ENCODE measurements around the gene NEK2.
"Not testable (repeated sequence)": the region's sequence is repeated elsewhere in the genome, so short reads cannot be mapped to it uniquely, and the experiment has no call there.

NEK2 gene

GRCh38 chr1:211632117-211632807 is 43.2 kb downstream of the NEK2 start:
- DNase-seq: no peak

- DNase-seq: no peak
Measured at GRCh38 chr1:211631168-211631567, 44.3 kb downstream of the NEK2 start.

- no peak for DNase-seq
Measured at GRCh38 chr1:211630236-211631081, 45.0 kb downstream of the NEK2 start.

- no peak for DNase-seq
Measured at GRCh38 chr1:211628417-211628816, 47.0 kb downstream of the NEK2 start.

- no peak for DNase-seq
Measured at GRCh38 chr1:211627259-211627658, 48.2 kb downstream of the NEK2 start.

GRCh38 chr1:211625866-211626265 is 49.6 kb downstream of the NEK2 start:
- not testable (repeated sequence) for DNase-seq

- peak; percentile 78 to 81 (median 78) for DNase-seq
Measured at GRCh38 chr1:211625040-211625439, 50.4 kb downstream of the NEK2 start.

- no peak for DNase-seq
Measured at GRCh38 chr1:211623515-211623914, 51.9 kb downstream of the NEK2 start.

GRCh38 chr1:211621447-211622198 is 53.8 kb downstream of the NEK2 start:
- peak in 2 of 3 donors; percentile 37 to 42 for DNase-seq

GRCh38 chr1:211620097-211620496 is 55.3 kb downstream of the NEK2 start:
- DNase-seq: no peak

GRCh38 chr1:211619033-211619996 is 56.1 kb downstream of the NEK2 start:
- no peak for DNase-seq

- no peak for DNase-seq
Measured at GRCh38 chr1:211616965-211617297, 58.5 kb downstream of the NEK2 start.

GRCh38 chr1:211616231-211616964 is 59.0 kb downstream of the NEK2 start:
- no peak for DNase-seq

GRCh38 chr1:211614615-211615014 is 60.8 kb downstream of the NEK2 start:
- no peak for DNase-seq

- DNase-seq: no peak
Measured at GRCh38 chr1:211613951-211614350, 61.5 kb downstream of the NEK2 start.

GRCh38 chr1:211613108-211613947 is 62.1 kb downstream of the NEK2 start:
- peak; percentile 96 to 98 (median 96) for DNase-seq

GRCh38 chr1:211612786-211613107 is 62.7 kb downstream of the NEK2 start:
- no peak for DNase-seq
